VCaP (cell line): ENCODE measurements around the gene COMP.

ENCODE experiments used
- H3K27ac ChIP-seq: fragments of 450-650 bp; 2 replicates; pipeline ENCODE4 v1.5.1; 2017
- CTCF ChIP-seq: fragments of 450-650 bp; conservative IDR thresholded peaks from 2 replicates; pipeline ENCODE4 v1.5.1; 2017; ENCODE audit warnings: mild to moderate bottlenecking, moderate library complexity

The COMP gene

DNA sequence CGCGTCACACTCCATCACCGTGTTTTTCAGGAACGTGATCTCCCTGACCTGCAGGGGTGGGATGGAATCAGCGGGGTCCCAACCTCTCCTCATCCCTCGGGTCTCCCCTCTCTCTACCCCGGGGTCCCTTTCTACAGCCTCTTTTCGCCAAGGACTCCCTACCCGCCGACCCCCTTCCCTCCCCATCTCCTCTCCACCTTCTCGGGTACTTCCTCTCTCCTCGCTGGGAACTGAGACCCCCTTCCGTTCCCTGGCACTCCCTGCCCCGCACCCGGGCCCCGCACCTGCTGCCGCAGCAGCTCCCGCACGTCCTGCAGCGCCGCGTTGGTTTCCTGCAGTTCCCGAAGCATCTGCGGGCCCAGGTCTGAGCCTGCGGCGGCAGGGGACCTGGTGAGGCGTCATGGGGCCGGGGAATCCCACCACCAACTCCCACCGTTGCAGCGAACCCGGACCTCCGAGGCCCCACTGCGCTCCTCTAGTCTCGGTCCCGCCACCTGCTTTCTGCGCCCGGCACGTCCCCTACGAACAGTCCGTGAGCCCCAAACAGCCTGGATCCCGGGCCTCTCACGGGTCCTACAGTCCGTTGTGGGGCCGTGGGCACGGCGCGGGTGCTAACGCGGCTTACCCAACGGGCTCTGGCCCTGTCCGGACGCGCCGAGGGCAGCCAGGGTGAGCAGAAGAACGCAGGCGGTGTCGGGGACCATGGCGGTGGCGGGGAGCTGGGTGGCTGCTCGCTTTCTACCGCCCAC, at the start of gene COMP:
COMP (minus strand) TSS at position 740 of the 749 bp plus-strand sequence; CDS start at position 704, 36 bp downstream.
- H3K27ac ChIP-seq, result no peak within 1 kb of the TSS
- no peak for TF ChIP-seq CTCF

DNA sequence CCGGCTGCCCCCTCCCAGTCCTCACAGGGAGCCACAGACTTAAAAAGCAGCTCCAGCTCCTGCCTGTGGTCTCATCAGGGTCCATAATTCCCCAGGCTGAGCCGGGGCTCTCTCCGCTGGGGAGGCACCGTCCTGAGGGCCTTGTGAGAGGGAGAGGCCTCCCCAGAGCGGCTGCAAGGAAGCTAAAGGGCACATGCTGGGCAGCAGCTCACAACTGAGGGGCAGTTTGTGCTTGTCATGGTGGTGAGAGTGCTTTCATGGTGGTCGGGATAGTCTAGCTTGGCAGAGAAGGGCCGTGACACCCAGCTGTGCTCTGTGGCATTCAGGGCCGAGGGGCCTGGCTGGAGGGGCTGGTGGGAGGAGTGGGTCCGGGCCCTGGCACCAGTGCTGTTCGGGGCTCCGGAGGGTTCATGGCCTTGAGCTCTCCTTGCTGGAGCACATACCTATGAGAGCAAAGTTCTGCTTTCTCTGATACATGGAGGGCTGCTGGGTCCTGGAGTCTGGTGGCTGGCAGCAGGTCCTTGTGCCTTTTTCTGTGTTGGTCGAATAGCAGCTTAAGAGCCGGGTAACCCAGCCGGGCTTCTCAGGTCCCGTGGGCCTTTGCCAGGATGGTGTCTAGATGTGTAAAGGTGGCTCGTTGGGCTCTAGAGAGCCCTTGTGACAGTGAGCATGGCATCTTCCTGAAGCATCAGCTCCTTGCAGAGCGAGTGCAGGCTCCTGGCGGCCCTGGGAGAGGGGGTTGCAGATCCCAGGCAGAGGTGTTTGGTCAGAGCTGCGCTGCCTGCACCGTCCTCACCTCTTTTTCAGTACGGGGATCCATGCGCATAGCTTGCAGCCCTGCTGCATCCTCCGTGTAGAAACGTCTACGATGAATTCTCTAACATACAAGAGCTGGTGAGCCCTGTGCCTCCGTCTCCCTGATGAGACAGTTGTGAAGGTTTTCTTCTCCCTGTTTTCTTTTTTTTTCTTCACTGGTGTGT, 49.5 kb upstream of the COMP start:
- TF ChIP-seq CTCF, result no peak
- H3K27ac ChIP-seq, result peak overlapping the region; percentile 47; the same call in 1 of the 2 replicates

DNA sequence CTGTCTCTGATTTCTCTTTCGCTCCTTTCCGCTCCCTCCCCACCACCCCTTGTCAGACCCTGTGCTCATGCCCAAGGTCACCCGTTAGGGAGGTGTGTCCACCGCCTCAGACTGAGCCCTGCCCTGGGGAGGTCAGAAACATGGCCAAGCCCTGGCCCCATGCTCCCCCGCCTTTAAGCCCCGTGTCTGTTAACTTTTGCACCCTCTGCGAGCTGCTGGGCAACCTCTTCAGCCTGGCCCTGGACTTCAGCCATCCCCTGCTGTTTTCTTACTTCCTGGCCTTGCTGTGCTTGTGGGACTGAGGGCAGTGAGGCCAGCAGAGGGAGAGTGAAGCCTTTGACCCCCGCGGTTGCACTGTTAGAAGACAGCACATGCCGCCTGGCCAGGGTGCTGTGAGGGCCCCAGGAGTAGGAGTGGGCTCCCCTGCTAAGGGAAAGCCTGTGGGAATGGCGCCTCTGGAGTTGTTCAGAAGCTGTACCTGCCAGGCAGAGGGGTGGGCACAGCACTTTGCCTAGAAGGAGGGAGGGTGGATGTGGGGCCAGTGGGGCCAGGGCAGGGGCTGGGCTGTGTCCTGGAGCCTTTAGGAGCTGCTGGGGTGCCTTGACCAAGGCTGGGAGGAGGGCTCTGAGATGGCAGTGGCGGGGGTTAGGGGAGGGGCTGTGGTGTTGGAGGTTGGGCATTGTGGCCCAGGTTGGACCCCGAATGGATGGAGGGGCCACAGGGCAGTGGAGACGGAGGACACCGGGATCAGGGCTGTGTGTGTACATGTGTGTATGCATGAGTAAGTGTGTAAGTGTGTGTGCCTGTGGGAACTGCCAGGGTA, 48.6 kb upstream of the COMP start:
- H3K27ac ChIP-seq, result peak overlapping the region; percentile 47; the same call in 1 of the 2 replicates
- no peak for TF ChIP-seq CTCF

DNA sequence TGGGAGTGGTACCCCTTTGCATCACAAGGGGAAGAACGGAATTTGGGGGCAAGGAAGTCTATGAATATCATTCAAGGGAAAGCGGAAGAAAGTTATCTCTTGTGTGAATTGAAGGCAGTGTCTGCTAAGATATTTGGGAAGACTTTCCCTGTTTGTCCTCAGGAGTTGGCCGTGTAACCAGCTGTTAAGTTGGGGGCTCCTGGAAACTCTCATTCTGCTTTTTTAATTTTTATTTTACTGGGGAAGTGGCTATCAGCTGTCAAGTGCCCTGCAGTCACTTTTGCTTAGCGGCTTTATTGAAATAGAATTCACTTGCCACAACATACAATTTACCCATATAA, 43.5 kb upstream of the COMP start:
- TF ChIP-seq CTCF, result no peak
- H3K27ac ChIP-seq, result peak overlapping the region; percentile 93

DNA sequence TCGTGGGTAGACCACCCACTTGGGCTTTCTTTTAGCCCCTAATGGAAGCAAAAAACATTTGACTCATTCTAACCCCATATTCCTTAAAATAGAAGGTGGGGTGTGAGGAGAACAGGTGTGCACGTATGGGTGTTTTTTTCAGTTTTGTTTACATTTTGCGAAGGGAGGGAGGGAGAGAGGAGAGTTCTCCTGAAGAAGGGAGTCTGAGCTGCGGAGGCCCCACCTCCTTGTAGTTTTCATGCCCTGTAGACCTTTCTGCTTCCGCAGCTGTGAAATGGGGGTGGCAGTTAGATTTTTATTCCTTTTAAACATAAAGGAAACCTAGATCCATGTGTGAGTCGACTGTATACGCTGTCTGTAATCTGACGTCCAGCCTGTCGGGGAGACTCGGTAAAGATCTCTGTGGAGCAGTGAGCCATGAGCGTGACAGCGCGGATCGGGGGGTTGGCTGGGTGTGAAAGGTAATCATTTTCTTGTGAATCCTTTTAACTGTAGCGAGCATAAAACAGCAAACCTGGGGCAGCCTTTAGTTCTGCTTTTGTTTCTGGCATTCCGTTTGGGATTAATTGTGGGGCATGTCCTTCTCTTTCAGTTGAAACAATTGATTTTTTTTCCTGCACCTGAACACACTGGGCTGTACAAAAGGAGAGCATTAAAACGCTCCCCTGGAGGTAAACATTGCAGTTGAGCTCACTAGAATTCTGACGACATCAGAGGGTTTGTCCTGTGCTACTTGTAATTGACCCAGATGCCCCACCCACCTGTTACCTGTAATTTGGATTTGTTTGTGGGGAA, 42.9 kb upstream of the COMP start:
- H3K27ac ChIP-seq, result peak overlapping the region; percentile 93
- no peak for TF ChIP-seq CTCF

DNA sequence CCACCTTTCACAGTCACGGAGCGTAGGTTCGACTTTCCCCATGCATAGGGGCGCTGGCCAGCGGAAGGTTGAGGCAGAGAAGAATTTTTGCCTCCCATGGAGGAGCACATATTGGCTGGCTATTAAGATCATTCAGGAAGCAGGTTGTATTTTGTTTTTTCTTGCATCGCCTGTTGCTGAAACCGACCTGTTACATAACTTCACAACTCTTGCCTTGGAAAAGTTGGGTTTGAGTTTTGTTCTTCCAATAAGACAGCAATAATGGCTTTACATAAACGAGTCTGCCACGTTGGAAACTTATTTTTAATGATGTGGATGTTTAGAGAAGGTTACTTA, 42.0 kb upstream of the COMP start:
- no peak for TF ChIP-seq CTCF
- H3K27ac ChIP-seq, result peak overlapping the region; percentile 93
